Skeletal muscle tissue (tissue), 4 donors: ENCODE data around the gene REN. TPM values are rescaled to one million over a fixed set of nuclear protein-coding genes. Genes with fewer than 3 reads are reported as not detected.

Source experiments
- H3K27ac ChIP-seq: one replicate; pipeline ENCODE4 v1.7.0; 2013; ENCODE audit warnings: mild to moderate bottlenecking, low read depth, low read length, inconsistent platforms
- H3K27me3 ChIP-seq, 3 donors: one replicate each; pipeline ENCODE4 v1.7.0; 2013; ENCODE audit warnings: low read length in 3 of 3; ENCODE audit not compliant: control insufficient read depth in 3 of 3, insufficient read depth in 3 of 3
- H3K36me3 ChIP-seq, 3 donors: one replicate each; pipeline ENCODE4 v1.7.0; 2013; ENCODE audit warnings: low read length in 3 of 3; ENCODE audit not compliant: control insufficient read depth in 3 of 3, insufficient read depth in 3 of 3
- H3K4me1 ChIP-seq, 3 donors: one replicate each; pipeline ENCODE4 v1.7.0; 2013; ENCODE audit warnings: low read length in 3 of 3, mild to moderate bottlenecking in 3 of 3; ENCODE audit not compliant: control insufficient read depth in 3 of 3, insufficient read depth in 3 of 3
- H3K4me3 ChIP-seq, 3 donors: one replicate each; pipeline ENCODE4 v1.7.0; 2013; ENCODE audit warnings: low read length in 3 of 3
- H3K9ac ChIP-seq, 3 donors: one replicate each; pipeline ENCODE4 v1.7.0; 2013; ENCODE audit warnings: low read length in 3 of 3, mild to moderate bottlenecking in 3 of 3, moderate library complexity in 2 of 3, low read depth in 1 of 3
- H3K9me3 ChIP-seq, 3 donors: one replicate each; pipeline ENCODE4 v1.7.0; 2013; ENCODE audit warnings: low read length in 3 of 3; ENCODE audit not compliant: control insufficient read depth in 3 of 3
- total RNA-seq: library from RNA; depleted of rRNA; stranded (reverse); fragments of >200 nt; gene quantifications from one replicate; pipeline ENCODE4 v1.2.3, GENCODE V29; 2014
- donor health status: Osteomylitis.

REN gene
- total RNA-seq, 1 donor from 2014 or later, result not detected

- Histone ChIP-seq H3K36me3 (no peaks in the 10 kb centered on the region), H3K4me1 (peaks cover 0 to 4% (median 3%) of the 10 kb centered on the region in 3 donors)
These were observed 8.2 kb downstream of the REN start for GRCh38 chr1:204157962-204158361.

GRCh38 chr1:204155881-204156280, 10.3 kb downstream of the REN start:
- peaks cover 25 to 49% (median 31%) of the 10 kb centered on the region in 3 donors for H3K27me3 ChIP-seq
- no peak overlapping the region for H3K9ac ChIP-seq
- no peaks in the 10 kb centered on the region for H3K9me3 ChIP-seq
- no peak overlapping the region for H3K27ac ChIP-seq
- H3K36me3 ChIP-seq, result no peaks in the 10 kb centered on the region
- peaks cover 5 to 8% (median 6%) of the 10 kb centered on the region in 3 donors for H3K4me1 ChIP-seq
- no peak overlapping the region for H3K4me3 ChIP-seq

More at GRCh38 chr1:204157962-204158361, 8.2 kb downstream of the REN start:
- no peak overlapping the region for H3K4me3 ChIP-seq
- H3K27me3 ChIP-seq, result peaks cover 18 to 51% (median 30%) of the 10 kb centered on the region in 3 donors
- H3K9me3 ChIP-seq, result no peaks in the 10 kb centered on the region
- no peak overlapping the region for H3K27ac ChIP-seq
- H3K9ac ChIP-seq, result no peak overlapping the region

- Histone ChIP-seq H3K27me3 (peaks cover 22 to 43% (median 25%) of the 10 kb centered on the region in 3 donors), H3K4me1 (peaks cover 5 to 12% (median 8%) of the 10 kb centered on the region in 3 donors), H3K36me3 (no peaks in the 10 kb centered on the region), H3K4me3 (no peak overlapping the region), H3K27ac (no peak overlapping the region), H3K9ac (no peak overlapping the region), H3K9me3 (no peaks in the 10 kb centered on the region)
These were observed 11.4 kb downstream of the REN start for GRCh38 chr1:204154568-204155255.

- Histone ChIP-seq H3K9ac (no peak overlapping the region), H3K27me3 (peaks cover 18 to 39% (median 25%) of the 10 kb centered on the region in 3 donors), H3K4me1 (peaks cover 5 to 16% (median 8%) of the 10 kb centered on the region in 3 donors), H3K27ac (no peak overlapping the region), H3K36me3 (no peaks in the 10 kb centered on the region), H3K9me3 (no peaks in the 10 kb centered on the region), H3K4me3 (no peak overlapping the region)
These were observed 12.5 kb downstream of the REN start for GRCh38 chr1:204153667-204154066.

- H3K36me3 ChIP-seq, result no peaks in the 10 kb centered on the region
- peaks cover 18 to 41% (median 25%) of the 10 kb centered on the region in 3 donors for H3K27me3 ChIP-seq
- peak overlapping the region; percentile 5 to 47 (median 12) for H3K9ac ChIP-seq
- H3K9me3 ChIP-seq, result no peaks in the 10 kb centered on the region
- peak overlapping the region; percentile 30 to 52 (median 46) for H3K4me3 ChIP-seq
- peaks cover 5 to 18% (median 8%) of the 10 kb centered on the region in 3 donors for H3K4me1 ChIP-seq
- H3K27ac ChIP-seq, result no peak overlapping the region
These were observed 13.7 kb downstream of the REN start for GRCh38 chr1:204152310-204153044.

- Histone ChIP-seq H3K36me3 (no peaks in the 10 kb centered on the region), H3K27me3 (peaks cover 15 to 36% (median 25%) of the 10 kb centered on the region in 3 donors), H3K4me3 (peak within 1 kb of the TSS; percentile 30 to 60 (median 54)), H3K27ac (no peak within 1 kb of the TSS), H3K9ac (peak within 1 kb of the TSS; percentile 5 to 60 (median 40)), H3K4me1 (peaks cover 5 to 18% (median 8%) of the 10 kb centered on the region in 3 donors), H3K9me3 (no peaks in the 10 kb centered on the region)
These were observed 14.4 kb downstream of the REN start, which contains the start of gene ETNK2 for GRCh38 chr1:204151552-204152309. Gene ETNK2, minus strand, starts transcription at chr1:204152044. Its CDS starts 192 bp downstream, at chr1:204151852.

- Histone ChIP-seq H3K27ac (no peak overlapping the region), H3K4me3 (peak overlapping the region; percentile 30 to 60 (median 54)), H3K4me1 (peaks cover 5 to 18% (median 8%) of the 10 kb centered on the region in 3 donors), H3K9ac (peak overlapping the region in 2 of 3 donors; percentile 40 to 60), H3K36me3 (no peaks in the 10 kb centered on the region), H3K27me3 (peaks cover 15 to 34% (median 25%) of the 10 kb centered on the region in 3 donors), H3K9me3 (no peaks in the 10 kb centered on the region)
These were observed 15.2 kb downstream of the REN start for GRCh38 chr1:204150702-204151551.

- Histone ChIP-seq H3K9me3 (no peaks in the 10 kb centered on the region), H3K4me1 (peaks cover 5 to 18% (median 8%) of the 10 kb centered on the region in 3 donors), H3K36me3 (no peaks in the 10 kb centered on the region), H3K9ac (no peak overlapping the region), H3K27me3 (peaks cover 8 to 31% (median 22%) of the 10 kb centered on the region in 3 donors), H3K4me3 (no peak overlapping the region), H3K27ac (no peak overlapping the region)
These were observed 16.2 kb downstream of the REN start for GRCh38 chr1:204149635-204150565.
